GM12878 (cell line): ENCODE data around the gene FAM237B. TPM values are rescaled to one million over a fixed set of nuclear protein-coding genes. Genes with fewer than 3 reads are reported as not detected.

Source experiments
- ATAC-seq: fragments of 200-7000 bp; cut with Tn5 transposase; 3 replicates; pipeline ENCODE4 v1.9.1; 2020; ENCODE audit warnings: mild to moderate bottlenecking, moderate library complexity
- BruUV-seq: library from RNA; stranded (reverse); fragments of 400-500 nt; replicated peaks from 2 replicates; lab custom pipeline; 2021; lab: Mats Ljungman, UMichigan
- CTCF ChIA-PET: fragments of 300-600 bp; sonication (Branson Sonifier 250); formaldehyde crosslinking; extraction: SDS; loops from one replicate; lab custom pipeline; 2021; ENCODE audit warnings: inconsistent platforms; lab: Yijun Ruan, JAX
- POLR2A ChIA-PET: fragments of 350-600 bp; formaldehyde crosslinking; extraction: SDS; loops from one replicate; lab custom pipeline; 2021; ENCODE audit warnings: inconsistent platforms; lab: Charles Lee
- RAD21 ChIA-PET: fragments of 300-600 bp; sonication (Branson Sonifier 250); formaldehyde crosslinking; loops from one replicate; lab custom pipeline; 2023; ENCODE audit warnings: antibody characterized with exemption; ENCODE audit not compliant: unreplicated experiment; lab: Charles Lee
- SMC1A ChIA-PET: fragments of 300-600 bp; sonication (Branson Sonifier 250); formaldehyde crosslinking; loops from one replicate; lab custom pipeline; 2023; ENCODE audit not compliant: unreplicated experiment, uncharacterized antibody; lab: Charles Lee
- DNase-seq: peaks from one replicate; pipeline ENCODE4 v3.0.0-alpha.2; 2011; ENCODE audit warnings: low read depth, low spot score
- FAIRE-seq: peaks from 3 replicates; lab custom pipeline; 2011; peaks lifted over from hg19 to GRCh38; lab: Jason Lieb, UNC
- H2AFZ ChIP-seq: 2 replicates; pipeline ENCODE4 v1.6.0; 2011; ENCODE audit warnings: low read depth, low read length, control low read depth; ENCODE audit not compliant: control insufficient read depth
- H3K27ac ChIP-seq: 2 replicates; pipeline ENCODE4 v1.5.1; 2011; ENCODE audit warnings: control low read depth; ENCODE audit not compliant: control insufficient read depth, insufficient read depth
- H3K27me3 ChIP-seq, 2 experiments: replicated peaks in 1 of 2; 2 replicates each; pipeline versions ENCODE4 v1.6.0 to v1.6.1; 2011; ENCODE audit warnings: low read length in 1 of 2; ENCODE audit not compliant: control insufficient read depth in 2 of 2, insufficient read depth in 2 of 2
- H3K36me3 ChIP-seq, 2 experiments: 2 replicates each; pipeline ENCODE4 v1.5.1; 2011; ENCODE audit warnings: low read length in 1 of 2; ENCODE audit not compliant: control insufficient read depth in 2 of 2, insufficient read depth in 2 of 2
- H3K4me1 ChIP-seq: 2 replicates; pipeline ENCODE4 v1.6.1; 2011; ENCODE audit warnings: mild to moderate bottlenecking, low read length, moderate library complexity, mixed read lengths; ENCODE audit not compliant: control insufficient read depth, insufficient read depth
- H3K4me2 ChIP-seq: 2 replicates; pipeline ENCODE4 v1.6.0; 2011; ENCODE audit warnings: control low read depth; ENCODE audit not compliant: control insufficient read depth, insufficient read depth
- H3K4me3 ChIP-seq: fragments of 200-600 bp; sonication (generic); 2 replicates; pipeline ENCODE4 v1.5.1; 2016
- H3K79me2 ChIP-seq: 2 replicates; pipeline ENCODE4 v1.6.0; 2011; ENCODE audit warnings: low read length; ENCODE audit not compliant: control insufficient read depth, insufficient read depth
- H3K9ac ChIP-seq: 2 replicates; pipeline ENCODE4 v1.8.0; 2011; ENCODE audit warnings: low read length, control low read depth, mixed read lengths; ENCODE audit not compliant: control insufficient read depth, insufficient read depth
- H3K9me3 ChIP-seq: replicated peaks from 3 replicates; pipeline ENCODE4 v1.5.1; 2011; ENCODE audit warnings: mild to moderate bottlenecking, low read length; ENCODE audit not compliant: control insufficient read depth, insufficient read depth
- H4K20me1 ChIP-seq: 2 replicates; pipeline ENCODE4 v1.6.0; 2011; ENCODE audit not compliant: control insufficient read depth, insufficient read depth
- EED ChIP-seq: sonication (generic); IDR thresholded peaks from 2 replicates; pipeline ENCODE4 v1.6.1; 2016; ENCODE audit warnings: antibody characterized with exemption, low read depth
- EZH2 ChIP-seq: IDR thresholded peaks from 2 replicates; pipeline ENCODE4 v1.6.1; 2012; ENCODE audit warnings: low read depth, mild to moderate bottlenecking, control low read depth, inconsistent platforms, low read length, borderline replicate concordance; ENCODE audit not compliant: control insufficient read depth
- GATAD2B ChIP-seq: fragments of 450-650 bp; conservative IDR thresholded peaks from 2 replicates; pipeline ENCODE4 v1.6.1; 2017; ENCODE audit warnings: low read depth, mild to moderate bottlenecking, moderate library complexity
- PAX8 ChIP-seq: fragments of 450-650 bp; IDR thresholded peaks from 2 replicates; pipeline ENCODE4 v1.6.1; 2017; ENCODE audit warnings: mild to moderate bottlenecking, moderate library complexity
- POLR2AphosphoS2 ChIP-seq: IDR thresholded peaks from 2 replicates; pipeline ENCODE4 v1.6.1; 2011; ENCODE audit warnings: low read depth, mild to moderate bottlenecking, low read length, improper control_type of control experiment, moderate library complexity
- SKIL ChIP-seq: fragments of 450-650 bp; IDR thresholded peaks from 2 replicates; pipeline ENCODE4 v1.6.1; 2017; ENCODE audit warnings: mild to moderate bottlenecking, low read depth, inconsistent platforms; ENCODE audit not compliant: poor library complexity, severe bottlenecking
- SREBF2 ChIP-seq: IDR thresholded peaks from 2 replicates; pipeline ENCODE4 v1.6.1; 2012; ENCODE audit warnings: mild to moderate bottlenecking, low read length
- WGBS: methylation state at CpG from one replicate; pipeline ENCODE4 v1.1.6; 2016; ENCODE audit warnings: low lambda C conversion rate; ENCODE audit not compliant: insufficient replicate concordance, insufficient coverage; ENCODE audit errors: missing lambda C conversion rate; 5-methylcytosine and 5-hydroxymethylcytosine counted together
- in situ Hi-C: fragments of 300-500 bp; cut with MboI; formaldehyde crosslinking; loops from 9 replicates; pipeline ENCODE4 v1.14.3; 2018; ENCODE audit warnings: mixed read lengths
- intact Hi-C: fragments of 100-400 bp; cut with micrococcal nuclease; formaldehyde crosslinking; loops from one replicate; pipeline ENCODE4 v1.14.2; 2022; ENCODE audit not compliant: unreplicated experiment
- polyA plus RNA-seq, 11 experiments: library from polyadenylated mRNA; depleted of rRNA in 4 of 11; unstranded in 6 of 11; stranded (reverse) in 5 of 11; fragments of >200 nt; fragmentation: Nextera tagmentation in 4 of 11; fragmentation: Illumina TruSeq in 1 of 11; extraction: Ambion mirVana in 4 of 11; extraction: Trizol in 1 of 11; gene quantifications; 1 replicate in 1 of 11; 2 replicates in 10 of 11; pipeline versions ENCODE4 v1.2.1 to v1.2.3, GENCODE V29; 2011 to 2016; ENCODE audit warnings: inconsistent platforms in 2 of 11, missing spikeins in 2 of 11, low read depth in 1 of 11
- total RNA-seq, 4 experiments: library from RNA; depleted of rRNA in 3 of 4; stranded (reverse); fragments of >200 nt in 3 of 4; fragmentation: Illumina TruSeq in 1 of 4; extraction: Trizol in 1 of 4; gene quantifications; 2 replicates each; pipeline versions ENCODE4 v1.2.1 to v1.2.3, GENCODE V29; 2013 to 2021

The FAM237B gene
- total and polyA plus RNA-seq, 10 of the 15 experiments (the other 5 are each of a cell fraction or from before 2014, with no cell fraction given), result not detected

DNA sequence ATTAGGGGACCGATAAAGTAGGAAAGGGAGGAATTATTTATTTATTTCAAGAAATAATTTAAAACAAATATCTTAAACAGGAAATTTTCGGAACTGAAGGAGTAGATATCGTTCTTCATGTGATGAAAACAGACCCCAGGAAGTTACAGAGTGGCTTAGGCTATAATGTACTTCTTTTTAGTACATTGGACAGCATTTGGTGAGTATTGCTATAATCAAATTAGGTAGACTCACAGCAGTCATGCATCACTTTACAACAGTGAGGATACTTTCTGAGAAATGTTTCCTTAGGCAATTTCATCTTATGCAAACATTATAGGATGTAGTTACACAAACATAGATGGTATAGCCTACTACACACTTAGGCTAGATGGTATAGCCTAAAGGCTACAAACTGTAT is 33.0 kb downstream of the FAM237B start:
- ATAC-seq (no peak), DNase-seq (no peak), FAIRE-seq (no peak)
- no peak overlapping the region for H3K4me3 ChIP-seq
- no peak overlapping the region for H2AFZ ChIP-seq
- no peaks in the 10 kb centered on the region for H4K20me1 ChIP-seq
- H3K4me1 ChIP-seq, result no peaks in the 10 kb centered on the region
- no peaks in the 10 kb centered on the region for H3K9me3 ChIP-seq
- ChIA-PET RAD21 (no interaction called here), CTCF (interaction anchor here (1.7 kb wide), 1 partner anchor 20 kb away, joined by 4 read pairs; no protein-coding TSS in a partner anchor), SMC1A (interaction anchor here (1.2 kb wide), 1 partner anchor 11 kb away, joined by 3 read pairs; no protein-coding TSS in a partner anchor), POLR2A (no interaction called here)
- no peaks in the 10 kb centered on the region for H3K79me2 ChIP-seq
- WGBS, result 33% methylated on average over 3 of the region's 3 CpGs
- H3K4me2 ChIP-seq, result no peak overlapping the region
- intact Hi-C loops (no loop called here), in situ Hi-C loops (no loop called here)
- no peaks in the 10 kb centered on the region for H3K36me3 ChIP-seq
- no TSS peak for BruUV-seq
- H3K9ac ChIP-seq, result no peak overlapping the region
- no peaks in the 10 kb centered on the region for H3K27me3 ChIP-seq
- TF ChIP-seq PAX8, result no peak
- TF ChIP-seq GATAD2B, result no peak
- no peak for TF ChIP-seq SKIL
- no peak for TF ChIP-seq EZH2
- no peak for TF ChIP-seq POLR2AphosphoS2
- TF ChIP-seq EED, result no peak
- no peak for TF ChIP-seq SREBF2
- H3K27ac ChIP-seq, result no peak overlapping the region
